ENCODE results near the gene RABIF.

GRCh38 chr1:202926581-202927491 lies 37.9 kb upstream of the RABIF start, which contains the start of gene KLHL12:
- TF ChIP-seq EZH2 (IDR thresholded peaks at IDR 0.05; ENCODE audit: borderline replicate concordance, insufficient read depth, low read depth, low read length, poor library complexity, severe bottlenecking) (no peak), CTCF (IDR thresholded peaks at IDR 0.05) (peak; percentile 81)

Measured in B cell (primary cell).